ENCODE data around the gene PAQR3. TPM values are rescaled to one million over a fixed set of nuclear protein-coding genes. Genes with fewer than 3 reads are reported as not detected.

The PAQR3 gene
- total and polyA plus RNA-seq, 10 of the 15 experiments (the other 5 are each of a cell fraction or from before 2014, with no cell fraction given), result 2.2 to 25.4 (median 7.2) TPM

GRCh38 chr4:78938868-78939666, at the start of gene PAQR3 (continued):
- TF ChIP-seq, protein P1, sequence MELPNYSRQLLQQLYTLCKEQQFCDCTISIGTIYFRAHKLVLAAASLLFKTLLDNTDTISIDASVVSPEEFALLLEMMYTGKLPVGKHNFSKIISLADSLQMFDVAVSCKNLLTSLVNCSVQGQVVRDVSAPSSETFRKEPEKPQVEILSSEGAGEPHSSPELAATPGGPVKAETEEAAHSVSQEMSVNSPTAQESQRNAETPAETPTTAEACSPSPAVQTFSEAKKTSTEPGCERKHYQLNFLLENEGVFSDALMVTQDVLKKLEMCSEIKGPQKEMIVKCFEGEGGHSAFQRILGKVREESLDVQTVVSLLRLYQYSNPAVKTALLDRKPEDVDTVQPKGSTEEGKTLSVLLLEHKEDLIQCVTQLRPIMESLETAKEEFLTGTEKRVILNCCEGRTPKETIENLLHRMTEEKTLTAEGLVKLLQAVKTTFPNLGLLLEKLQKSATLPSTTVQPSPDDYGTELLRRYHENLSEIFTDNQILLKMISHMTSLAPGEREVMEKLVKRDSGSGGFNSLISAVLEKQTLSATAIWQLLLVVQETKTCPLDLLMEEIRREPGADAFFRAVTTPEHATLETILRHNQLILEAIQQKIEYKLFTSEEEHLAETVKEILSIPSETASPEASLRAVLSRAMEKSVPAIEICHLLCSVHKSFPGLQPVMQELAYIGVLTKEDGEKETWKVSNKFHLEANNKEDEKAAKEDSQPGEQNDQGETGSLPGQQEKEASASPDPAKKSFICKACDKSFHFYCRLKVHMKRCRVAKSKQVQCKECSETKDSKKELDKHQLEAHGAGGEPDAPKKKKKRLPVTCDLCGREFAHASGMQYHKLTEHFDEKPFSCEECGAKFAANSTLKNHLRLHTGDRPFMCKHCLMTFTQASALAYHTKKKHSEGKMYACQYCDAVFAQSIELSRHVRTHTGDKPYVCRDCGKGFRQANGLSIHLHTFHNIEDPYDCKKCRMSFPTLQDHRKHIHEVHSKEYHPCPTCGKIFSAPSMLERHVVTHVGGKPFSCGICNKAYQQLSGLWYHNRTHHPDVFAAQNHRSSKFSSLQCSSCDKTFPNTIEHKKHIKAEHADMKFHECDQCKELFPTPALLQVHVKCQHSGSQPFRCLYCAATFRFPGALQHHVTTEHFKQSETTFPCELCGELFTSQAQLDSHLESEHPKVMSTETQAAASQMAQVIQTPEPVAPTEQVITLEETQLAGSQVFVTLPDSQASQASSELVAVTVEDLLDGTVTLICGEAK (IDR thresholded peaks at IDR 0.05; ENCODE audit: borderline replicate concordance), result no peak
- TF ChIP-seq ZNF622 (IDR thresholded peaks at IDR 0.05), result no peak

DNA sequence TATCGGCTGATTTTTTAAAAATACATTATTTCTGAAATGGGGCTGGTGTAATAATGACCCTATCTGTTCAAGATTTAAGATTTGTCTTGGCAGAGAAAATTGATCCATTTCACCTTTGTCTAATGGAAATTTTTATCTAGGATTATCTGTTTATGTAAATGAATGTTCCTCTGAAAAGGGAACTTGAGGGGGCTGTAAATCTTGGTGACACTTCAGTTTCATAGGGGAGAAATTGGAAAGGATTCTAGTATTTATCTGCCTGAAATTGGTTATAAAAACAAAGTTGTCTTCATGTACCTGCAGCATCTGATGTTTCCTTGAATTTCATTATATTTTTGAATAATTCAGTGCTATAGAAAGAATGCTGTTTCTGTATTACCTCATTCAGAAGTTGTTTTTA, 48.4 kb upstream of the PAQR3 start:
- no peak for FAIRE-seq
- intact Hi-C loops (cut with micrococcal nuclease; ENCODE audit: unreplicated experiment), result no loop called here
- TF ChIP-seq, protein P2, sequence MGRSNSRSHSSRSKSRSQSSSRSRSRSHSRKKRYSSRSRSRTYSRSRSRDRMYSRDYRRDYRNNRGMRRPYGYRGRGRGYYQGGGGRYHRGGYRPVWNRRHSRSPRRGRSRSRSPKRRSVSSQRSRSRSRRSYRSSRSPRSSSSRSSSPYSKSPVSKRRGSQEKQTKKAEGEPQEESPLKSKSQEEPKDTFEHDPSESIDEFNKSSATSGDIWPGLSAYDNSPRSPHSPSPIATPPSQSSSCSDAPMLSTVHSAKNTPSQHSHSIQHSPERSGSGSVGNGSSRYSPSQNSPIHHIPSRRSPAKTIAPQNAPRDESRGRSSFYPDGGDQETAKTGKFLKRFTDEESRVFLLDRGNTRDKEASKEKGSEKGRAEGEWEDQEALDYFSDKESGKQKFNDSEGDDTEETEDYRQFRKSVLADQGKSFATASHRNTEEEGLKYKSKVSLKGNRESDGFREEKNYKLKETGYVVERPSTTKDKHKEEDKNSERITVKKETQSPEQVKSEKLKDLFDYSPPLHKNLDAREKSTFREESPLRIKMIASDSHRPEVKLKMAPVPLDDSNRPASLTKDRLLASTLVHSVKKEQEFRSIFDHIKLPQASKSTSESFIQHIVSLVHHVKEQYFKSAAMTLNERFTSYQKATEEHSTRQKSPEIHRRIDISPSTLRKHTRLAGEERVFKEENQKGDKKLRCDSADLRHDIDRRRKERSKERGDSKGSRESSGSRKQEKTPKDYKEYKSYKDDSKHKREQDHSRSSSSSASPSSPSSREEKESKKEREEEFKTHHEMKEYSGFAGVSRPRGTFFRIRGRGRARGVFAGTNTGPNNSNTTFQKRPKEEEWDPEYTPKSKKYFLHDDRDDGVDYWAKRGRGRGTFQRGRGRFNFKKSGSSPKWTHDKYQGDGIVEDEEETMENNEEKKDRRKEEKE (IDR thresholded peaks at IDR 0.05), result no peak
- no peak for TF ChIP-seq SREBF2 (IDR thresholded peaks at IDR 0.05; ENCODE audit: low read length)
- no peak for TF ChIP-seq NR2F1 (conservative IDR thresholded peaks at IDR 0.05)
- no peak for TF ChIP-seq SPI1 (IDR thresholded peaks at IDR 0.05; ENCODE audit: borderline replicate concordance, insufficient read depth, low read depth, low read length)
- no peak for TF ChIP-seq E4F1 (IDR thresholded peaks at IDR 0.05; ENCODE audit: borderline replicate concordance, partially characterized antibody)
- TF ChIP-seq, protein P3, sequence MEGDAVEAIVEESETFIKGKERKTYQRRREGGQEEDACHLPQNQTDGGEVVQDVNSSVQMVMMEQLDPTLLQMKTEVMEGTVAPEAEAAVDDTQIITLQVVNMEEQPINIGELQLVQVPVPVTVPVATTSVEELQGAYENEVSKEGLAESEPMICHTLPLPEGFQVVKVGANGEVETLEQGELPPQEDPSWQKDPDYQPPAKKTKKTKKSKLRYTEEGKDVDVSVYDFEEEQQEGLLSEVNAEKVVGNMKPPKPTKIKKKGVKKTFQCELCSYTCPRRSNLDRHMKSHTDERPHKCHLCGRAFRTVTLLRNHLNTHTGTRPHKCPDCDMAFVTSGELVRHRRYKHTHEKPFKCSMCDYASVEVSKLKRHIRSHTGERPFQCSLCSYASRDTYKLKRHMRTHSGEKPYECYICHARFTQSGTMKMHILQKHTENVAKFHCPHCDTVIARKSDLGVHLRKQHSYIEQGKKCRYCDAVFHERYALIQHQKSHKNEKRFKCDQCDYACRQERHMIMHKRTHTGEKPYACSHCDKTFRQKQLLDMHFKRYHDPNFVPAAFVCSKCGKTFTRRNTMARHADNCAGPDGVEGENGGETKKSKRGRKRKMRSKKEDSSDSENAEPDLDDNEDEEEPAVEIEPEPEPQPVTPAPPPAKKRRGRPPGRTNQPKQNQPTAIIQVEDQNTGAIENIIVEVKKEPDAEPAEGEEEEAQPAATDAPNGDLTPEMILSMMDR (IDR thresholded peaks at IDR 0.05 in 2 of 3, conservative IDR thresholded peaks at IDR 0.05 in 1 of 3; ENCODE audit: control insufficient read depth in 2 of 3, extremely low read depth in 1 of 3, insufficient read depth in 1 of 3, low read depth in 3 of 3, low read length in 3 of 3), result no peak

More for the DNA sequence above, 48.4 kb upstream of the PAQR3 start:
- Histone ChIP-seq H3K9ac (ENCODE audit: control insufficient read depth, insufficient read depth, low read length) (no peak overlapping the region), H3K27me3 (replicated peaks in 1 of 2; ENCODE audit: control insufficient read depth in 2 of 2, insufficient read depth in 2 of 2, low read length in 1 of 2) (no peaks in the 10 kb centered on the region), H3K9me3 (replicated peaks; ENCODE audit: control insufficient read depth, insufficient read depth, low read length) (no peaks in the 10 kb centered on the region), H3K27ac (ENCODE audit: control insufficient read depth, insufficient read depth) (no peak overlapping the region), H3K4me3 (no peak overlapping the region), H4K20me1 (ENCODE audit: control insufficient read depth, insufficient read depth) (no peaks in the 10 kb centered on the region), H3K79me2 (ENCODE audit: control insufficient read depth, insufficient read depth, low read length) (no peaks in the 10 kb centered on the region), H2AFZ (ENCODE audit: control insufficient read depth, low read depth, low read length) (no peak overlapping the region), H3K36me3 (ENCODE audit: control insufficient read depth in 2 of 2, insufficient read depth in 2 of 2, low read length in 1 of 2) (no peaks in the 10 kb centered on the region), H3K4me1 (ENCODE audit: control insufficient read depth, insufficient read depth, low read length) (no peaks in the 10 kb centered on the region), H3K4me2 (ENCODE audit: control insufficient read depth, insufficient read depth) (no peak overlapping the region)
- DNase-seq (ENCODE audit: low read depth, low spot score), result no peak
- BruUV-seq (replicated peaks), result no TSS peak
- CTCF ChIA-PET, result interaction anchor here (2.1 kb wide), 1 partner anchor 35 kb away, joined by 7 read pairs; no protein-coding TSS in a partner anchor
- POLR2A ChIA-PET, result no interaction called here
- in situ Hi-C loops (cut with MboI), result no loop called here
- 44% methylated on average over 1 of the region's 1 CpG for WGBS (ENCODE audit: insufficient coverage, insufficient replicate concordance, low lambda C conversion rate, missing lambda C conversion rate)
- ATAC-seq, result no peak
- SMC1A ChIA-PET (ENCODE audit: uncharacterized antibody, unreplicated experiment), result interaction anchor here (0.8 kb wide), 1 partner anchor 448 kb away, joined by 4 read pairs; no protein-coding TSS in a partner anchor
- RAD21 ChIA-PET (ENCODE audit: unreplicated experiment), result interaction anchor here (1.5 kb wide), 1 partner anchor 36 kb away, joined by 3 read pairs; no protein-coding TSS in a partner anchor

All from GM12878 (cell line).